Measurements from ENCODE around the gene CSTPP1. TPM values are rescaled to one million over a fixed set of nuclear protein-coding genes. Genes with fewer than 3 reads are reported as not detected.

CSTPP1 gene
- total RNA-seq, 1 donor from 2014 or later = 29.6 TPM

- Histone ChIP-seq H3K79me2 (ENCODE audit: insufficient read depth, low read length) (peaks cover 9% of the 10 kb centered on the region), H4K20me1 (ENCODE audit: insufficient read depth, low read length) (peaks cover 5% of the 10 kb centered on the region), H3K4me2 (ENCODE audit: low read length) (no peak overlapping the region), H3K27me3 (ENCODE audit: insufficient read depth, low read length) (no peaks in the 10 kb centered on the region), H3K4me1 (ENCODE audit: insufficient read depth, low read length) (no peaks in the 10 kb centered on the region), H3K9me3 (ENCODE audit: insufficient read depth, low read depth, low read length) (no peaks in the 10 kb centered on the region), H3K4me3 (ENCODE audit: insufficient read depth, low read depth, low read length) (no peak overlapping the region), H3K9ac (ENCODE audit: low read length) (no peak overlapping the region), H2AFZ (ENCODE audit: low read depth, low read length) (no peak overlapping the region), H3K27ac (ENCODE audit: low read depth, low read length) (no peak overlapping the region), H3K36me3 (ENCODE audit: insufficient read depth, low read length) (no peaks in the 10 kb centered on the region)
- Mint-ChIP-seq H3K27me3 (ENCODE audit: low read depth, unreplicated experiment) (no peaks in the 10 kb centered on the region), H3K27ac (ENCODE audit: unreplicated experiment) (no peak overlapping the region), H3K9me3 (ENCODE audit: unreplicated experiment) (peaks cover 5% of the 10 kb centered on the region), H3K4me1 (ENCODE audit: low read depth, unreplicated experiment) (no peaks in the 10 kb centered on the region), H3K36me3 (ENCODE audit: low read depth, unreplicated experiment) (peaks cover 11% of the 10 kb centered on the region), H3K4me3 (ENCODE audit: unreplicated experiment) (no peak overlapping the region)
- DNase-seq (ENCODE audit: low read depth) (no peak), FAIRE-seq (no peak)
- no peak for TF ChIP-seq EZH2 (IDR thresholded peaks at IDR 0.05; ENCODE audit: insufficient read depth, low read length)
- TF ChIP-seq CTCF (IDR thresholded peaks at IDR 0.05; ENCODE audit: insufficient read depth, low read depth, low read length) = no peak
Observed at GRCh38 chr11:46963844-46964243, 27.3 kb downstream of the CSTPP1 start.

GRCh38 chr11:46966773-46967172 is 30.2 kb downstream of the CSTPP1 start:
- Histone ChIP-seq H3K27ac (ENCODE audit: low read depth, low read length) (no peak overlapping the region), H3K4me1 (ENCODE audit: insufficient read depth, low read length) (no peaks in the 10 kb centered on the region), H3K4me3 (ENCODE audit: insufficient read depth, low read depth, low read length) (no peak overlapping the region), H3K79me2 (ENCODE audit: insufficient read depth, low read length) (peaks cover 6% of the 10 kb centered on the region), H3K9me3 (ENCODE audit: insufficient read depth, low read depth, low read length) (no peaks in the 10 kb centered on the region), H2AFZ (ENCODE audit: low read depth, low read length) (no peak overlapping the region), H3K4me2 (ENCODE audit: low read length) (no peak overlapping the region), H3K27me3 (ENCODE audit: insufficient read depth, low read length) (no peaks in the 10 kb centered on the region), H3K36me3 (ENCODE audit: insufficient read depth, low read length) (no peaks in the 10 kb centered on the region), H3K9ac (ENCODE audit: low read length) (no peak overlapping the region), H4K20me1 (ENCODE audit: insufficient read depth, low read length) (no peaks in the 10 kb centered on the region)
- H3K27me3 Mint-ChIP-seq (ENCODE audit: low read depth, unreplicated experiment) = no peaks in the 10 kb centered on the region
- H3K36me3 Mint-ChIP-seq (ENCODE audit: low read depth, unreplicated experiment) = peaks cover 4% of the 10 kb centered on the region
- DNase-seq (ENCODE audit: low read depth) (no peak), FAIRE-seq (no peak)
- no peaks in the 10 kb centered on the region for H3K9me3 Mint-ChIP-seq (ENCODE audit: unreplicated experiment)
- no peak overlapping the region for H3K27ac Mint-ChIP-seq (ENCODE audit: unreplicated experiment)
- TF ChIP-seq CTCF (IDR thresholded peaks at IDR 0.05; ENCODE audit: insufficient read depth, low read depth, low read length) = no peak
- TF ChIP-seq EZH2 (IDR thresholded peaks at IDR 0.05; ENCODE audit: insufficient read depth, low read length) = no peak
- no peaks in the 10 kb centered on the region for H3K4me1 Mint-ChIP-seq (ENCODE audit: low read depth, unreplicated experiment)
- H3K4me3 Mint-ChIP-seq (ENCODE audit: unreplicated experiment) = no peak overlapping the region

DNA sequence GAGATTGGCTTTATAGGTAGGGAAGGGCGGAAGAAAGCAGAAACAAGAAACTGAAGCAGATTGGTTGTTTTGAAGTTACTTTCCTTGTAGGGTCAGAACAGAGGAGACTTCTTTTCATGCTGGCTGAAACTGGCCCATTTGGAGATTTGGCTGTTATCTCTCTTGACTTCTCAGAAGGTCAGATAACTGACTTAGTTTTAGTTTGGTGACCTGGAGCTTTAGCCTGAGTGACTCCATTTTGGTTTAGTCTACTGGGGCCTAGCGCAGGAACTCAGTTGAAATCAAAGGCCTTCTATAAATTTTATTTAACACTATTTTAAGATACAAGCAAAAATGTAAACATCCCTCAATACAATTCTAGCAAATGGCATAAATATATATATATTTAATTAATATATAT is 31.4 kb downstream of the CSTPP1 start:
- H3K79me2 ChIP-seq (ENCODE audit: insufficient read depth, low read length) = peaks cover 6% of the 10 kb centered on the region
- H3K9me3 Mint-ChIP-seq (ENCODE audit: unreplicated experiment) = no peaks in the 10 kb centered on the region
- H3K9ac ChIP-seq (ENCODE audit: low read length) = no peak overlapping the region
- no peak overlapping the region for H2AFZ ChIP-seq (ENCODE audit: low read depth, low read length)
- H3K36me3 Mint-ChIP-seq (ENCODE audit: low read depth, unreplicated experiment) = peaks cover 4% of the 10 kb centered on the region
- FAIRE-seq = no peak
- TF ChIP-seq CTCF (IDR thresholded peaks at IDR 0.05; ENCODE audit: insufficient read depth, low read depth, low read length) = no peak
- TF ChIP-seq EZH2 (IDR thresholded peaks at IDR 0.05; ENCODE audit: insufficient read depth, low read length) = no peak
- H3K36me3 ChIP-seq (ENCODE audit: insufficient read depth, low read length) = no peaks in the 10 kb centered on the region
- H3K27me3 ChIP-seq (ENCODE audit: insufficient read depth, low read length) = no peaks in the 10 kb centered on the region
- H3K27ac ChIP-seq (ENCODE audit: low read depth, low read length) = no peak overlapping the region
- H4K20me1 ChIP-seq (ENCODE audit: insufficient read depth, low read length) = no peaks in the 10 kb centered on the region
- no peak for DNase-seq (ENCODE audit: low read depth)
- H3K9me3 ChIP-seq (ENCODE audit: insufficient read depth, low read depth, low read length) = no peaks in the 10 kb centered on the region
- H3K4me3 ChIP-seq (ENCODE audit: insufficient read depth, low read depth, low read length) = no peak overlapping the region
- no peak overlapping the region for H3K27ac Mint-ChIP-seq (ENCODE audit: unreplicated experiment)
- H3K27me3 Mint-ChIP-seq (ENCODE audit: low read depth, unreplicated experiment) = no peaks in the 10 kb centered on the region
- H3K4me3 Mint-ChIP-seq (ENCODE audit: unreplicated experiment) = no peak overlapping the region
- no peak overlapping the region for H3K4me2 ChIP-seq (ENCODE audit: low read length)
- no peaks in the 10 kb centered on the region for H3K4me1 Mint-ChIP-seq (ENCODE audit: low read depth, unreplicated experiment)
- H3K4me1 ChIP-seq (ENCODE audit: insufficient read depth, low read length) = no peaks in the 10 kb centered on the region
